ENCODE measurements around the gene WWTR1. TPM values are rescaled to one million over a fixed set of nuclear protein-coding genes. Genes with fewer than 3 reads are reported as not detected.
A peak's percentile ranks its signal among the peaks of the same experiment; 100 is the strongest.

The WWTR1 gene
- polyA plus RNA-seq (ENCODE audit: insufficient read length): 85.2 TPM

DNA sequence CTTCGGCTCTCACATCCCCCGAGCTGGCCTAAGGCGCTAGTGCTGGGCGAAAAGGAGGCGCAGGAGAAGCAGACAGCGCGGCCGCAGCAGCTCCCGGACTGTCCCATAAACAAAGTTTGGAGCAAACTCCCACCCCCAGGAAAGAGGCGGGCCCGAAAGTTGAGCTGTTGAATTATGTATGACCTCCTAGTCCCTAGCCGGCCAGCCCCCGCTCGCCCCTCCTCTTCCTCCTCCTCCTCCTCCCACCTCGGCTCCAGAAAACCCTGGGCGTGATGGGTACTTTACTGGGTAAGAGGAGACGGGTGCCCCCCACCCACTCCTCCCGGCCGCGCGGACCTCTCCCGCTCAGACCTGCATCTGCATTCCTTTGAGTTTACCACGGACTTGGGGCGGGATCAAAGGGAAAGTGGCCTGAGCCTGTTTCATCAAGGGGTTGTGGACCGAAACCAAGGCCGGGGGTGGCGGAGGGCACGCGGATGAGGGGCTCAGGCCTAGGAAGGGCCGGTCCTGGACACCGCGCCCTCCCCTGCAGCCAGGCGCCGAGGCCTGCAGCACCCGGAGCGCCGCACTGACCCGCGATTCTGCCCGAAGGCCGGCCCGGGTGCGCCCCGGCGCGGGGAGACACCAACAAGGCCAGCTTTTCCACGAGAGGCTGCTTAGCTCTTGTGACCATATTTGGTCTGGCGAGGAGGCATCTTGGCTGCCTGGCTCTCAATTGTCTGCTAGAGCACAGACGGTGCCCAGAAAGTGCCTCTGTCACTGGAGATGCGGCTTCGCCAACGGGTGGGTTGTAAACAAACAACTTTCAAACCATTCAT lies at the start of gene WWTR1:
WWTR1 (minus strand) TSS at position 100 of the 818 bp plus-strand sequence. CDS start 719 bp downstream, outside the sequence.
- peak; percentile 93 for DNase-seq

DNA sequence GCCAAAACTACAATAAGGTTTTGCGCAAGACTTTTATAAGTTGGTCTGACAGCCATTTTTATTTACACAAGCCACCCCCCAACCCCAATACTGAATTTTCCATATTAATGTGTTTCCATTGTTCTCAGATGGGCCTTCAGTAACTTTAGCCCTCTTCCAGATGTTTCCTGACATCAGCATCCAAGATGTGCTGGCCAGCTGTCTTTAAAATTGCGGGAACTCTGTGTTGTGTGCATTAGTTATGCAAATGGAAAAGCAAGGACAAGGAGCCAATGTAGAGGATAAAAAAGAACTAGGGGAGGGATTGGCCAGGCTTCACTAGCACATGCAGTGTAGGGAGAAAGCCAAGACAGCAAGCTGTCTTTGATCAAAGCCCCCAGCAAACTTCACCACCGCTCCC lies 49.1 kb upstream of the WWTR1 start:
- peak; percentile 90 for DNase-seq

DNA sequence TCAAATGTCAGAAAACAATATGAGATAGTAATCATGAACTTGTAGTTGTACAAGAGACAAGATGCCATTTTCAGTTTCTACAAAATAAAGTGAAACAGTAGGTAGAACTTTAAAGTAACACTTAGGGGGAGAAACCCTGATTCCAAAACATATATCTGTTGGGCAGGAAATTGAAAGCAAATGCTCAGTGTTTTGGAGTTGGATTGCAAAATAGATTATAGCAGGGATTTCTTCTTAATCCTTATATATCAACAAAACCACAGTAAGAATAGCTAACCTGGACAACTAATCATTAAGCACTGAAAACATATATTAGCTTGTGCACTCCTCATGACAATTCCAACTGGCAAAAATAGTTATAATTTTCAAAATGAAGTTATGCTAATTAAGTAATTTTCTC lies 47.6 kb upstream of the WWTR1 start:
- no peak for DNase-seq

DNA sequence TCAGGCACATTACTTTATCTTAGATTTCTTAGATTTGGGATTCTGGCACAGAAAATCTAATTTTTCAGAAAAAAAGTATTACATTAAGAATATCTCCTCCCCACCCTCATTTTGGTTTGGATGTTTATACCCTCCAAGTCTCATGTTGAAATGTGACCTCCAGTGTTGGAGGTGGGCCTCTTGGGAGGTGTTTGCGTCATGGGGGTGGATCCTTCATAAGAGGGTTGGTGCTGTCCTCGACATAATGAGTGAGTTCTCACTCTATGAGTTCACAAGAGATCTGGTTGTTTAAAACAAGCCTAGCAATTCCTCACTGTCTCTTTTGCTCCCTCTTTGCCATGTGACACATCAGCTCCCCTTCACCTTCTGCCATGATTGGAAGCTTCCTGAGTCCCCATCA lies 45.6 kb upstream of the WWTR1 start:
- no peak for DNase-seq

DNA sequence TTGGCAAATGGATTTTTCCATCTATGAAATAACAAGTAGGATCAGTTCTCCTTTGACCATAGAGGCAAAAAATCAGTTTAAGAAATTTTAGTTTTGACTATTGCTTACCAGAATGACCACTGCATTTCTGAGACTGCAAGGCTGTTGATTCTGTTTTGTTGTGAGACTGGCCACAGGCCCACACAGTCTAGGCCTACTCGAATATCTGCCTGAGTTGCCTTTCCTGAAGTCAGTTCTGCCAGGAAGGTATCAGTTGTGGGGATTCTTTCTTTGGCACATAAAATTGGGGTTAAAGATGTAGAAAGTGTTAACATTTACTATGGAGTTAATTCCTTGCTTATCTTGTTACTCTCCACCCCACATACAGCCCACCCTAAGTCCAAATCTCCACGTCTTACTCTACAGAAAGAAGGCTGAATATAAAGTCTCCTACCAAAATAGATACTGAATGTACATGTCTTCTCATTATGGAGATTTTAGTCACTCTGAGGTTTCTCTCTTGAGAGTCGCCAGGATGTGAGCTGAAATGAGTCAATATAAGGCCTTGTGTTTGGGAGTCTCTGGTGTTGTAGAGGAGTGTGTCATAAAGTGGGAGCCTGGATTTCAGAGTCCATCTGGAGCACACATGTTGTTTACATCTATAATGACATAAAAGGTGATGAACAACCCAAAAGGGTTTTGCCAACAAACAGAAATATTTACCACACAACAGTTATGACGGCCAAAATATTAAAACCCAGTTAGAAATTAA lies 45.0 kb upstream of the WWTR1 start:
- no peak for DNase-seq

DNA sequence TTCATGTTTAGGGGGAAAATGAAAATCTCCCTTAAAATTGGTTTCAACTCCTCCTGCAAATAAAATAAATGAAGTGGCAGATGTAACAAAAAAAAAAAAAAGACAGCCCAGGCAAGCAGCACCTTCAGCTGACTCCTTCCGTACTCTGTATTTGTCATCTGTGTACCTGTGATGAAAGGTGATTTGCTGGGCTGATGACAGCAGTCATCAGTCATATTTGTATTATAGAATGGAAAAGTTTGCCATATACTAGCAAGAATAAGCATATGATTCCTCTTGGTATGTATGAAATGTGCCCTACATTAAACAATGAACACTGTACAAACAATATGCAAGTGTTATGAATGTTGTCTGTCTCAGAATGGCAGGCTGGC lies 44.1 kb upstream of the WWTR1 start:
- no peak for DNase-seq

DNA sequence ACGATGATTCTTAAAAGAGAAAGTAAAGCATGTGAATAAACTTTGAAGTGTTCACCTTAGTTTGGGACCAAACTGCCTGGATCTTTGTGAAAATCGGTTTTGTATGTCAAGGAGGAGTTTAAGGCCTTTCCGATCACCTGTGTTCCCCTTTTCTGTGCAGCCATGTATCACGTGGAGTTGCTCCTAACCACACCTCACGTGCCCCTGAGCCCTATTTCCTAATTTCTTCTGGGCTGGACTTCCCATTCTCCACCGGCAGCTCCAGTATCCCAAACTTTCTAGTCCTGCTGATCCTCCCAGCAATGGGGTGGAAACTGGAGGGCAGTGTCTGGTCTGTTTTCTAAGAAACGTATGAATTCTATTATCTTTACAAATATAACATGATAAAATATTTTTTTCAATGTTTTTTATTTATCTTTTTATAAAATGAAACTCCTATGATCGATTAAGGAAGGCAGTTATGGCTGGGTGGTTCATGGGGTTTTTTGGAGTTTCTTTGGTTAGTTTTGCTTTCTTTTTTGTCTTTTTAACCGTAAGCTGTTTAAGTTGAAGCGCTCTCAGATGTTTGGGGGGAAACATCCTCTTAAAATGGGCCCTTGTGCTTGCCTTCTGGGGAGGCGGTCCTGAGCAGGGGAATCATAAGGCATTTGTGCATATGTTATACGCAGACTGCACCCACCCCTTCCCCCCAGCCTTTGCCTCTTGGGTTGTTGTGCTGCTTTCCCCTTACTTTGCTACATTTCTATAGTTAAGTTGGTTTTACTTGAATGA lies 43.6 kb upstream of the WWTR1 start:
- no peak for DNase-seq

DNA sequence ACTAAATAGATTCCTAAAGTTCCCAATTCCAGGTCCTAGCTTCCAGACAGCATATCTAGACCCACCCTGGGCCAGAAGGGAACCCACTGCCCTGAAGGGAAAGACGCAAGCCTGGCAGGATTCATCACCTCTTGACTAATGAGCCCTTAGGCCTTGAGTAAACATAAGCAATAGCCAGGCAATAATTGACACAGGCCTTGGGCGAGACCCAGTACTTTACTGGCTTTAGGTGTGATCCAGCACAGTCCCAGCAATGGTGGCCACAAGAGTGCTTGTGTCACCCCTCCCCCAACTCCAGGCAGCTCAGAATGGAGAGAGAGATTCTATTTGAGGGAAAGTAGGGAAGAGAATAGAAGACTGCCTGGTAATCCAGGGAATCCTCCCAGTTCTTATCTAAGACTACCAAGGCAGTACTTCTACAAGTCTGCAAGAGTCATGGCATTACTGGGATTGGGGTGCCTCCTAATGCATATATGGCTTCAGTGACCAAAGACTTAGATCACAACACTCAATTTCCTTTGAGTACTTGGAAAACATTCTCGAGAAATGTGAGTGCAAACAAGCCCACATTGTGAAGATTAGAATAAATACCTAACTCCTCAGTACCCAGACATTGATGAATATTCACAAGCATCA lies 30.4 kb upstream of the WWTR1 start:
- no peak for DNase-seq

DNA sequence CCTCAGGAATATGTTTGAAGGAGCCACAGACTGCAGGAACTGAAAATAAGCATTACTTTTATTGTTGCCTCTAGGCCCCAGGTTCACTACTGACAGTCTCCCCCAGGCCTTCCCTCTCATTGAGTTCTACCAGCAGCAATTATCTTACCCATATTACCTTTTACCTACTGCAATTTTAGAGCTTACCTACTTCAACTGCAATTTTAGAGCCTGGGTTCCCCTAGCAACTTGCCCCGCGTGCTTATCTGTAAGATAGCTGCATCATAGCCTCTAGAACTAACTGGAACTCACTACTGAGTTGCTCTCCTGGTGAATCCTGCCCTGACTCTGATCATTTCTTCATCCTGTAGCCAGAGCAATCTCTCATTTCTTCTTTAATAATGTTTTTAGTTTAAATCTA lies 29.2 kb upstream of the WWTR1 start:
- no peak for DNase-seq

DNA sequence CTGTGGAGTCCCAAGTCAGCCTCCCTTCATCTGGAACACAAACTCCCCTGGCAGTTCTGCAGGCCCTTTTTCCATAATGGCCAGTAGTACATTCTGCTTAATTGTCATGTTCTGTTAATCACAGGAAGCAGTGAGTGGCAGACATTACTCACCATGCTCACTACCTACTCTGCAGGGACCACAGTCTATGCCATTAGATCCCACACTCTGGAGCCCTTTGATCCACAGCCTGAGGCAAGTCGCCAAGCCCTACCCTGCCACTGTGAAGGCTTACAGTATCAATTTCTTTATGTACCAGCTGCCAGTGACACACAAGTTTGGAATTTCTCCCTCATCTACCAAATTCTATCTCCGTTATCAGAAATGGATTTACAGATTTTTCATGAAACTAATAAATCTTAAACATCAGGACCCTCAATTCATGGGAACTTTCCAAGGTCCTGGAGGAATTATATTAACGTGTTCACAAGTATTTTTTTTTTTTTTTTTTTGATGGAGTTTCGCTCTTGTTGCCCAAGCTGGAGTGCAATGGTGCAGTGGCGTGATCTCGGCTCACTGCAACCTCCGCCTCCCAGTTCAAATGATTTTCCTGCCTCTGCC lies 20.6 kb upstream of the WWTR1 start:
- no peak for DNase-seq

DNA sequence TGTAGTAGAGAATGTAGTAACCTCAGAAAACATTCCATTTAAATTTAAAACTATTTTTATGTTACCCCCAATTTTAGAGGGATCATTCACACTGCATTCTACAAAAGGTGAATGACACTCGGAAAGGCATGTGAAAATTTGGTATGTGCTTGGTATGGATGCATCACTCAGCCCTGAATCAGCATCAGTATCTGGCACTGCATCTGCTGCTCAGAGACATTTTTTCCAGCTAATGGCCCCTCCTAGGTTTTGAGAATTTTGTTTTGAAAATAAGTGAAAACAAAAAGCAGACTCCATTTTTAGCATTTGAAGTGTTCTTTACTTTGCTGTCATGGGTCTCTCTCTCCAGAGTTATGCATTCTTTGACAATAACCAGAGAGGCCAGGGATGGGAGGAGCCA lies 15.6 kb upstream of the WWTR1 start:
- no peak for DNase-seq

DNA sequence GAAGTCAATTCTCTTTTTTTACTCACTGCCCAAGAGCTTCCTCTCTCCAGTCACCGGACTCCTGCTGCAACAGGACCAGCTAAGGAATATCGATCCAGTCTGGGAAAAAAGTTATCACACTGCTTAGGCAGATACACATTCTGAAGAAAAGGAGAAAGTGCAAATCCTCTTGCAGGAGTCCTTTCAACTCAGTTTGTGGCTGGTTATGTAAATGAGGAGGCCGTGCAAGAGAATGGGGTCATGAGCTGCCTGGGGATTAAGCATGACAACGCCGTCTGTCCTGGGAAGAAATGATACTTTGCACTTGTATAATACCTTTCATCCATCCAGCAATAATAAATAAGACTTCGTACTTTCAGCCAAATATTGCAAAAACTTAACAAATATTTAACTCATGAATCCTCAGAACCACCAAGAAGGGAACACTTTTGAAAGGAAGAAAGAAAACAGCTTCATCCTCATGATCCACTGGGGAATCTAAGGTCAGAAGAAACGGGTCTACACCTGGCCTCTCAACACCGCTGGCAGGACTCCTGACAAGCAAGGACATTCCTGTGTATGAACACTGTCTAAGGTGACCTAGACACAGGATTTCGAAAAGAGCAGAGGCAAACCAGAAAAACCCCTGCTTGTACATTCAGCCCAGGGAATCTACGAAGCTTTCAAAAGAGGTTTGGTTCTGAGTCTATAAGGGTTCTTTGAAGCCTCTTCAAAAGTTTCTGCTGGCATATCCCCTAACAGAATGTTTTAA lies 13.1 kb upstream of the WWTR1 start:
- no peak for DNase-seq

DNA sequence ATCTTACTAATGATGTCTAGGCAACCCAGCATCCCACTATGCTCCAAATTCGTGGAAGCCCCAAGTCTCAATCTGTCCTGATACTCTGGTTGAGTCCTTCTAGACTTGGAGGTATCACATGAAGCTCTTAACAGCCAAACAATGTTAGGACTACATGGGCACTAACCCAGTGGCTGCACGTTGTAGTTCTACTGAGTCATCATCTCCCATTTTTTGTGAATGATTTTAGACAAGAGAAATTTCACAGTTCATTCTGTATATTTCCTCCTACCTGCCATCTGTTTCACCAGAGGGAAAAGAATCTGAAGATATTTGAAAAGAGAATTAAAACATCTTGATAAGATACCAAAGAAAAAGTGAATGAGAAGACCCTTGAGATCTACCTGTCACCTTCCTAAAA lies 9.8 kb upstream of the WWTR1 start:
- DNase-seq: no peak

DNA sequence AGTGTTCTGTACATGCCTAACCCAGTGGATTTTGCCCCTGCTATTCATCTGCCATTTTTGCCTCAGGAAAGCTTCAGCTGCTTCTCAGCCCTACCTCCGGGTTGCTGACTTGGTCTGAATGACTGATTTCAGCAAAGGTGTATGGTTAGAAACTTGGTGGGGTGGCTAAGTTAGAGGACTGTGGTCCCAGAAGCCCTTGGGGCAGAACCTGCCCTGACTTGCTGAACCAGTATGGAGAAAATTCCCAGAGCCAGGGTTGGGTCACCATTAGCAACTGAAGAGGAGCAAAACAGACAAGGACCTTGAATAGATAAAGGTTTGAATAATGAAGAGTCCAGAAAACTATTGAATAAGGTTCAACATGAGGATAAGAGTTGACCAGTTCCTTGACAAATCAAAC lies 6.1 kb upstream of the WWTR1 start:
- DNase-seq: no peak

DNA sequence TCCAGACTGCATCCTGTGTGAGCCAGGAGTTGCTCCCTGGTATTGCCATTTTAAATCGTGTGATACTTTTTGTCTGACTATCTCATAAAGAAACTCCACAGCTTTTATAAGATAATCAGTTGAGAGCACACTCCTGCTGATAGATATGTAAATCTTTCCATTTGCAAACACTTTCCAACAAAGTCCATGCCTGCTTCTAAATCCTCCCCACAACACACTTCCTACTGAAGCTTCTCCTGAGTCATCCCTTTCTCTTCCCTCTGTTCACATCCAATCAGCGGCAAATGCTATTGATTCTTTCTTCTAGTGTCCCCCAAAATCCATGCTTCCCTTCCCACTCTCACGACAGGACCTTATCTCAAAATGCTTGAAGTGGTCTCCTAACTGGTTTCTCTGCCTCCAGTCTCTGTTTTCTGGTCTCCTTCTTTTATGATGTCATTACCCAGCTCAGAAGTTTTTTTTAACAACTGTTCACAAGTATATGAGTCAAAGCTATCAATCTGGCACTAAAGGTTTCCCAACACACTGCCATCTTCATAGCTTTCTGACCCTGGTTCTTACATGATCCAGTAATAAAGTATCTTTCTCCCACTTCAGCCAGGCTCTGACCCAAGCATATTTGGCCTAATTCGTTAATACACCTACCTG lies 4.5 kb upstream of the WWTR1 start:
- no peak for DNase-seq

DNA sequence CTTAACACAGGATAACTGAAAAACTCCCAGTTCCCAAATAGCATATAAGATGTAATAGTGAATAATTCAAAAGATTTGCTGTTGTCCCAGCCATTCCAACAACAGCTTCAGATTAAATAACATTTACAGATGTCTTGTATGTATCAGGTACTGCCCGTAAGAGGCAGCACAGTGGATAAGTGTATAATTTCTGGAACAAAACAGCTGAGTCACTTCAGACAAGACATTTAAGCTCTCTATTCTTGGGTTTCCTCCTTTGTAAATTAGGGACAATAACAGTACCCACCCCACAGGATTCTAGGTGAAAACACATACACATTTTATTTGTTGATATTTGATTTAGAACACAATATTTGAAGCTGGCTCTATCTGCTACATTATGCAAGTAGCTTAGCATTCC lies 2.6 kb upstream of the WWTR1 start:
- DNase-seq: no peak

DNA sequence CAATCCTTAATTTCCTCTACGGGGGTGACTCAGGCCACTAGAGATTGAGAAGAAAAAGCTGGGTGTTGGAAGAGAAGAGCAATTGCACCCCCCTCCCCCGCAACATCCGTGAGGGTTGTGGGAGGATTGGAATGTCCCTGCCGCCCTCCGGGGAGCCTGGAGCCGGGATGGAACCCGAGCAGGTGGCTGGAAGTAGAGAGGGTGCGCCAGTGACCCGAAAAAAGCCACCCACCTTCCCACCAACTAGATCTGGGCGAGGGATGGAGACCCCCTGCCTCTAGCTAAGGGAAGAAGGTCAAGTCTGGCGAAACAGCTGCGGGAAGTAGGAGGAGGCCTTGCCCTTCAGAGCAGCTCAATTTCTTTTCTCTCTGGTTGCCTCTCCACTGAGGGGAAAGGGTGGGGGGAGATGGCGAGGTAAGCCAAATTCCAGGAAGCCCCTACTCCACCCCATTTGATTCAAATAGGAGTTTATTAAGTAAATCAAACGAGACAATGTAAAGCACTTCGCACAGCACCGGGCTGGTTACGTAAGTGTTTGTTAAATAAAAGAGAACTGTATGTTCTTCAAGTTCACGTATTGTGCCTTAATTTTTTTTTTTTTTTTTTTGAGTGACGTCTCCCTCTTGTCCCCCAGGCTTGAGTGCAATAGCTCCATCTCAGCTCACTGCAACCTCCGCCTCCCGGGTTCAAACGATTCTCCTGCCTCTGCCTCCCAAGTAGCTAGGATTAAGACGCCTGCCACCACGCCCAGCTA lies 1.1 kb upstream of the WWTR1 start:
- DNase-seq: no peak

DNA sequence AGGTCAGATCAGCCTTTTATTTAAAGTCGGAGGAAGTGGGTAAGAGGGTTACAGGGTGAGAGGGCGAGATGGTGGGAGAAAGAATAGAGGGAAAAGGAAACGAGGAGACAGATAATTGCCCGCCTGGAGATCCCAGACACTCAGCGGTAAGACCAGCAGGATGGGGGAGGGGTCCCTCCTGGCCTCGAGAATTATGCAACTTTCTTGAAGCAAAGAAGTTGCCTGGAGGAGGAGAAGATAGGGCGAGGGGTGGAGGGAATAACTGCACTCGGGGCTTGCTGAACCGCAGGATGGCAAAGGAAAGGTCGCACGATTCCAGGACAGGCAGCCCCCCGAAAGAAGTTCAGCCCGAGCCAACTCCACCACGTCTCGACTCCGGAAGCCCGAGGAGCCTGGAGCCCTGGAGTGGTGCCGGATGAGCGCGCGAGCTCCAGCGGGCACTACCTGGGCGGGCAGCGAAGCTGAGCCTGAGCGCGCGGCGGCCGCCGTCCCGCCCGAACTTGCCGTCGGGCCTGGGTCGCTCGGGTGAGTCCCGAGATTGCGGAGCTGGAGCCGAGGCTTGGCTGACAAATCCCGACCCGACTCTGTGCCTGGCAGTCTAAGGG lies 402 bp downstream of the WWTR1 start:
- peak; percentile 70 for DNase-seq

DNA sequence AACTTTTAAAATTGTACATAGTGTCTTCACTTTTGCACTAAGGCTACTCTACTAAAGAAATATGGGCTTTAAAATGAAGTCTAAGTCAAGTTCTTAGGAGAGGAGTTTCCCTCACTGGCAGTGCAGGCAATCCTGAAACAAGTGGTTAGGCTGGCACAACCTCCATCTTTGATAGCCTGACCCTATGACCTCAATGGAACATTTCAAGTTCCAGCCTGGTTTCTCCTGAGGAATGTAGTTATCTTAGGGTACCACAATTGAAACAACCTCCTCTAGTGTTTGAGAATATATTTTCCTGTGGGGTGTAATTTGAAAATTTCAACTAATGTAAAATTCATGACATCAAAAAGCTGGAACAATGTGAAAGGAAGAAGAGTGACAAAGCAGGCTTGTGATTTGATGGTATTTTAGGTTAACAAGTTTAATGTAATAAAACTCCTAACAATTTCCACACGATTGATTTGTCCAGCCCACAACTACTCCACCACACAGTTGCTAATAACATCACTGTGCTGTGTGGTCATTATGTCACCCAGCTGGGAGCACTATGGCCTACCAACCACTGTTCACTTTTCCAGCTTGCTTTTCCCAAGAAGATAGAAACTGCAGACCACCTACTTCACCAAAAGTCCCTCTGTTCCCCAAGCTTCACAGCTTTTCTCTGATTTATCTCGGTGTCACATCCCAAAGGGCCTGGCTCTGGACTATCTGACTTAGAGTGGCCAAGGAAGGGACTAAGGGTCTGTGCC lies 1.8 kb downstream of the WWTR1 start:
- no peak for DNase-seq
